Ectodermal cell (in vitro differentiated cells): ENCODE results near the gene ASPSCR1.

Experiments used
- H3K27ac ChIP-seq: 2 replicates; pipeline ENCODE4 v1.7.0; 2013; ENCODE audit warnings: mild to moderate bottlenecking, low read depth, low read length; ENCODE audit not compliant: insufficient read depth, poor library complexity, severe bottlenecking
- H3K27me3 ChIP-seq: 2 replicates; pipeline ENCODE4 v1.7.0; 2013; ENCODE audit warnings: mild to moderate bottlenecking, low read length; ENCODE audit not compliant: insufficient read depth, control insufficient read depth, poor library complexity, severe bottlenecking
- H3K36me3 ChIP-seq: one replicate; pipeline ENCODE4 v1.7.0; 2013; ENCODE audit warnings: low read length; ENCODE audit not compliant: control insufficient read depth, insufficient read depth
- H3K4me1 ChIP-seq: one replicate; pipeline ENCODE4 v1.7.0; 2013; ENCODE audit warnings: low read length; ENCODE audit not compliant: control insufficient read depth, insufficient read depth
- H3K4me3 ChIP-seq: 2 replicates; pipeline ENCODE4 v1.7.0; 2013; ENCODE audit warnings: low read depth, low read length, control low read depth; ENCODE audit not compliant: insufficient read depth
- H3K9me3 ChIP-seq: 2 replicates; pipeline ENCODE4 v1.7.0; 2013; ENCODE audit warnings: mild to moderate bottlenecking, low read length, moderate library complexity; ENCODE audit not compliant: control insufficient read depth
- WGBS, 2 experiments: methylation state at CpG; one replicate each; pipeline ENCODE4 v1.1.7; 2013; ENCODE audit warnings: missing lambda C conversion rate in 2 of 2; 5-methylcytosine and 5-hydroxymethylcytosine counted together

ASPSCR1 gene

DNA sequence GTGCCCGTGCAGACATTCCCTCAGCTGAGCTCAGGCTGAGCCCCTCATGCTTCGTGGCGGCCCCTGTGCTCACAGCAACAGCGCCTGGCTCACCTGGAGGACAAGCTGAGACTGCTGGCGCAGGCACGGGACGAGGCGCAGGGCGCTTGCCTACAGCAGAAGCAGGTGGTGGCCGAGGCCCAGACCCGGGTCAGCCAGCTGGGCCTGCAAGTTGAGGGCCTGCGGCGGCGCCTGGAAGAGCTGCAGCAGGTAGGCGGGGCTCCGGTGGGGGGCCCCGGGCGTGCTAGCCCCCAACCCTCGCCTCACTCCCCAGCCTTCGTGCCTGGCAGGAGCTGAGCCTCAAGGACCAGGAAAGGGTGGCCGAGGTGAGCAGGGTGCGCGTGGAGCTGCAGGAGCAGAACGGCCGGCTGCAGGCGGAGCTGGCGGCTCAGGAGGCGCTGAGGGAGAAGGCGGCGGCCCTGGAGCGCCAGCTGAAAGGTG is 52.6 kb downstream of the ASPSCR1 start:
- no peaks in the 10 kb centered on the region for H3K36me3 ChIP-seq
- WGBS, 2 experiments: 72% methylated on average over 31 of the region's 31 CpGs
- no peak overlapping the region for H3K4me3 ChIP-seq
- H3K27ac ChIP-seq: no peak overlapping the region
- peaks cover 7% of the 10 kb centered on the region for H3K4me1 ChIP-seq
- H3K27me3 ChIP-seq: no peaks in the 10 kb centered on the region
- H3K9me3 ChIP-seq: no peaks in the 10 kb centered on the region

DNA sequence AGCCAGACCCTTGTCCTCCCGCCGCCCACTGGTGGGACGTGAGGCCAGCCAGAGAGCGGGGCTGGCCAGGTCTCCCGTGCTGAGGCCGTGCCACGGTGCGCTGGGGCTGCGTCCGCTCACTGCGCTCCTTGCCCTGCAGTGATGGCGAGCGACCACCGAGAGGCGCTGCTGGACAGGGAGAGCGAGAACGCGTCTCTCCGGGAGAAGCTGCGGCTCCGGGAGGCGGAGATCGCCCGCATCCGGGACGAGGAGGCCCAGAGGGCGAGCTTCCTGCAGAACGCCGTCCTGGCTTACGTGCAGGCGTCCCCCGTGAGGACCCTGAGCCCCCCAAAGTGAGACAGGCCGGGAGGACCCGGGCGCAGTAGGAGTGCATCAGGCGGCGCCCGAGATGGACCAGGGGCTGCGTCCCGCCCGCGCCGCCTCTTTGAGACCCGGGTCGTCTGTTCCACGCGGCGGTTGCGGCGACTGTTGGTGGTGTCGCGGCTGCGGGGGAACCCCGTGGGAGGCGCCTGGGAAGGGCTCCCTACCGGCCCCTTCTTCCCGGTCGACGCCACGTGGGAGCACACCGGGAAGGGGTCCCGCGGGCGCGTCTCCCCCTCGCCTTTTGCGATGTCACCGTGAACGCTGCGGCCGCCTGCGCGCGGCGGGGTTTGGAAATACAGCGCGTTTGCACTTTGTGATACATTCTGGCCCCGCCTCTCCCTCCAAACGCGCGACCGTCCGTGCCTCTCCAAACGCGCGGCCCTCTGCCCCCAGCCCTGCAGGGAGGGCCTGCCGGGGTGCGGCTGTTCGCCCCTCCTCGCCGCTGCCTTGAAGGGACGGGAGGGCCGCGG is 53.3 kb downstream of the ASPSCR1 start:
- peak overlapping the region; percentile 51 for H3K4me3 ChIP-seq
- 1 to 2% methylated on average over 94 of the region's 94 CpGs for WGBS, 2 experiments
- H3K4me1 ChIP-seq: peaks cover 7% of the 10 kb centered on the region
- no peaks in the 10 kb centered on the region for H3K9me3 ChIP-seq
- no peaks in the 10 kb centered on the region for H3K36me3 ChIP-seq
- no peaks in the 10 kb centered on the region for H3K27me3 ChIP-seq
- peak overlapping the region; percentile 36 for H3K27ac ChIP-seq

DNA sequence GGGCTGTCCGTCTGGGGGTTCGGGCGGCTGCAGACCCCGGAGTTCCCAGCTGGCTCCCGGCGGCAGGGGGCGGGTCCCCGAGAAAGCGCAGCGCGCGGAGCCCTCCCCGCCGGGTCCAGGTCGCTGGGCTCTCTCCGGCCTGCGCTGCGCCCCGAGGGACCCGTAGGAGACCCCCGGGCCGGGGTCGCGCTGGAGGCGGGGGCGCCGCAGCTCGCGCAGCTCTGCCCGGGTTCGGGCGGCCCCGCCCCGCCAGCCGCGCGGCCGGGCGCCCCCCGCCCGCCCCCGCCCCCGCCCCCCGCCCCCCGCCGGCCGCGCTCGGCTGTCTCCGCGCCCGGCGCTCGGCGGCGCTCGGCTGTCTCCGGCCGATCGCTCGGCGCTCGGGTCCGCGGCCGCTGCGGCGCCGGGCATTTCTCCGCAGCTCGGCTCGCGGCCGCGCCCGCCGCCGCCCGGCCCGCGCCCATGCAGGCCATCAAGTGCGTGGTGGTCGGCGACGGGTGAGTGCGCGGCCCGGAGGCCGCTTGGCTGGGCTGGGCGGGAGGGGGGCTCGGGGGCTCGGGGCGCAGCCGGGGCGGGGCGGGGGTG is 54.0 kb downstream of the ASPSCR1 start, which contains the start of gene RAC3:
TSS of gene RAC3 (plus strand) at position 376 of the 582 bp plus-strand sequence. CDS start at position 460, 84 bp downstream.
- Histone ChIP-seq H3K9me3 (no peaks in the 10 kb centered on the region), H3K4me3 (peak within 1 kb of the TSS; percentile 51), H3K27ac (peak within 1 kb of the TSS; percentile 36), H3K36me3 (no peaks in the 10 kb centered on the region), H3K27me3 (peaks cover 2% of the 10 kb centered on the region), H3K4me1 (peaks cover 7% of the 10 kb centered on the region)
- WGBS, 2 experiments: 0% methylated on average over 96 of the region's 96 CpGs

DNA sequence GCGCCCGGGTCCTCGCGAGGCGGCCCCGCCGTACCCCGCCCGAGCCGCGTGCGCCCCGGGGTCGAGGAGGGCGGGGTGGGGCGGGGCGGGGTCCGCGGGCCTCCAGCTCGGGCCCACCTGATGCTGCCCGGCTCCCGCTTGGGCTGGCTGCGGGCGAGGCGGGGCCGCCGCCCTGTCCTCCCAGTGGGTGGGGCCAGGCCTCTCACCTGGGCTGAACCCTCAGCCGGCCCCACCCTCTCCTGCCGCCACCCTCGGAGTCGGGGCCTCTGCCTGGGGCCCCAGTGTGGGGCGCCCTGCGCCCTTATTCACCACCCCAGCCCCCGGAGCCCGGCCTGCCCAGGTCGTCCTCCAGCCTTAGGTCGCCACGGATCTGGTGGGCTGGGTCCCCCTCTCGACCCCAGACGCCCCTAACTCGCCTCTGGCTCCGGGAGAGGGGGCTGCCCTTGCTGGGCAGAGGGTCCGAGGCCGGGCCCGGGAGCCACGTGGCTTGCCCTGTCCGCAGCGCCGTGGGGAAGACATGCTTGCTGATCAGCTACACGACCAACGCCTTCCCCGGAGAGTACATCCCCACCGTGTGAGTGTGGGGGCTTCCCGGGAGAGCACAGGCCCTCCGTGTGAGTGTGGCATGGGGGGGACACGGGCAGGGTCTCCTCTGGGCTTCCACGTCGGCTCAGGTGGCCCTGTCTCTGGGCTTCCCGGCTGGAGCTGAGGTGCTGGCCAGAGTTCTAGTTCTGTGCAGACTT is 54.6 kb downstream of the ASPSCR1 start:
- Histone ChIP-seq H3K4me3 (peak overlapping the region; percentile 51), H3K4me1 (peaks cover 7% of the 10 kb centered on the region), H3K27me3 (peaks cover 7% of the 10 kb centered on the region), H3K36me3 (no peaks in the 10 kb centered on the region), H3K27ac (no peak overlapping the region), H3K9me3 (no peaks in the 10 kb centered on the region)
- WGBS, 2 experiments: 7 to 8% methylated on average over 59 of the region's 59 CpGs

DNA sequence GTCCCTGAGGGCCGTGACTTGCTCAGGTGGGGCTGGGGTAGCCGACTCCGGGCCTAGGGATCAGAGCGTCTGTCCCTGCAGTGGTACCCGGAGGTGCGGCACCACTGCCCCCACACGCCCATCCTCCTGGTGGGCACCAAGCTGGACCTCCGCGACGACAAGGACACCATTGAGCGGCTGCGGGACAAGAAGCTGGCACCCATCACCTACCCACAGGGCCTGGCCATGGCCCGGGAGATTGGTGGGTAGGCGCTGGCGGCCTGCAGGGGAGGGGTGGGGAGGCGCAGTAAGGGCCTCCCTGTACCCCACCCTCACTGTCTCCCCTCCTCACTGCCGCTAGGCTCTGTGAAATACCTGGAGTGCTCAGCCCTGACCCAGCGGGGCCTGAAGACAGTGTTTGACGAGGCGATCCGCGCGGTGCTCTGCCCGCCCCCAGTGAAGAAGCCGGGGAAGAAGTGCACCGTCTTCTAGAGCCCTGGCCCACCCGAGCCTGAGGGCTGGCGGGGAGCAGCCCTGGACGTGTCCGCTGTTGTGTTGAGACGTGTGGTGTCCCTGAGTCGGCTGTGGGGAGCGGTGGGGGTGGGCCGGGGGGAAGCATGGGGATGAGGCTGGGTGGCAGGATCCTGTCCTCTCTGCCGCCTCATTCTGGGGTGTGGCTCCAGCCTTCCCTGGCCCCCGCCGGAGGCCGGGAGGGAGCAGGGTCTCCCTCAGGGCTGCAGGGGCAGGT is 56.1 kb downstream of the ASPSCR1 start:
- Histone ChIP-seq H3K36me3 (no peaks in the 10 kb centered on the region), H3K4me1 (peaks cover 7% of the 10 kb centered on the region), H3K4me3 (no peak overlapping the region), H3K27ac (no peak overlapping the region), H3K9me3 (no peaks in the 10 kb centered on the region), H3K27me3 (peaks cover 7% of the 10 kb centered on the region)
- 94 to 95% methylated on average over 38 of the region's 38 CpGs for WGBS, 2 experiments

DNA sequence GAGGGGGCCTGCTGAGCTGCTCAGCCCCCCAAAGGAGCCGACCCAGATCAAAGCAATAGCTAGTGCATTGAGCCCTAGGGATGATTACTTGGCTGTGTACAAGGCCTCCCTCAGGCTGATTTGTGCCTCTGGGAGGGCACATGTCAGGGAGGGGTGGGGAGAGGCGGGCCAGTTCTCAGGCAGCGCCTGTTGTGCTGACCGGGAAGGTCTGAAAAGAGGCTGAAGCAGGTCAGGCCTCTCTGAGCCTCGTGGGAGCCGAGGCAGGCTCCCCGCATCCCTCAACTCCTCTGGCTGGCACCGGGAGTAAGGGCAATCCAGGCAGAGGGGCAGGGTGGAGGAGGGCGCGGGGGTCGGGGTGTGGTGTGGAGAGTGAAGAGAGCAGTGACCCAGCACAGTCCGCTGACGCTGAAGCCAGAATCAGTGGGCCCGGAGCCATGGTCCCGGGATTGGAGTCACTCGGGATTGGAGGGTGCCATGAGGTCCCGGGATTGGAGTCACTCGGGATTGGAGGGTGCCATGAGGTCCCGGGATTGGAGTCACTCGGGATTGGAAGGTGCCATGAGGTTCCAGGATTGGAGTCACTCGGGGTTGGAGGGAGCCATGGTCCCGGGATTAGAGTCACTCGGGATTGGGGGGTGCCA is 57.1 kb downstream of the ASPSCR1 start:
- H3K27ac ChIP-seq: no peak overlapping the region
- 79% methylated on average over 23 of the region's 23 CpGs for WGBS, 2 experiments
- no peaks in the 10 kb centered on the region for H3K9me3 ChIP-seq
- no peaks in the 10 kb centered on the region for H3K36me3 ChIP-seq
- H3K4me1 ChIP-seq: peaks cover 7% of the 10 kb centered on the region
- H3K27me3 ChIP-seq: peaks cover 7% of the 10 kb centered on the region
- no peak overlapping the region for H3K4me3 ChIP-seq

DNA sequence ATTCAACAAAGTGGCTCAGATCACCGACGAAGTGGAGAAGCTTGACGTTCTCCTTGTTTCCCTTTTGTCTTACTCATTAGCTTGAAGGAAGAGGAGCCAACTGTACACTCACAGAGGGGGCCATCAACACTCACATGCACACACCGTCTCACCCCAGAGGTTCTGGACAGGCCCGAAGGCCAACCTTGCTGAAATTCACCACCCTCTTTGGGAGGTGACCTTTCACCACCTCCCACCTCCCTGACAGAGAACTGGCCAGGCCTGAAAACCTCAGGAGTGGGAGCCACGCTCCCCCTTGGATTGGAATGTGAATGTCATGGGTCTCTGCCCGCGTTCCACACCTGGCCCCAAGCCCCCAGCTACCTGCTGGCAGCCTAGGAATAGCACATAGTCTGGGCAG is 58.1 kb downstream of the ASPSCR1 start:
- Histone ChIP-seq H3K36me3 (no peaks in the 10 kb centered on the region), H3K4me3 (no peak overlapping the region), H3K4me1 (peaks cover 7% of the 10 kb centered on the region), H3K27ac (no peak overlapping the region), H3K27me3 (peaks cover 7% of the 10 kb centered on the region), H3K9me3 (no peaks in the 10 kb centered on the region)
- WGBS, 2 experiments: 93 to 98% methylated on average over 8 of the region's 8 CpGs

DNA sequence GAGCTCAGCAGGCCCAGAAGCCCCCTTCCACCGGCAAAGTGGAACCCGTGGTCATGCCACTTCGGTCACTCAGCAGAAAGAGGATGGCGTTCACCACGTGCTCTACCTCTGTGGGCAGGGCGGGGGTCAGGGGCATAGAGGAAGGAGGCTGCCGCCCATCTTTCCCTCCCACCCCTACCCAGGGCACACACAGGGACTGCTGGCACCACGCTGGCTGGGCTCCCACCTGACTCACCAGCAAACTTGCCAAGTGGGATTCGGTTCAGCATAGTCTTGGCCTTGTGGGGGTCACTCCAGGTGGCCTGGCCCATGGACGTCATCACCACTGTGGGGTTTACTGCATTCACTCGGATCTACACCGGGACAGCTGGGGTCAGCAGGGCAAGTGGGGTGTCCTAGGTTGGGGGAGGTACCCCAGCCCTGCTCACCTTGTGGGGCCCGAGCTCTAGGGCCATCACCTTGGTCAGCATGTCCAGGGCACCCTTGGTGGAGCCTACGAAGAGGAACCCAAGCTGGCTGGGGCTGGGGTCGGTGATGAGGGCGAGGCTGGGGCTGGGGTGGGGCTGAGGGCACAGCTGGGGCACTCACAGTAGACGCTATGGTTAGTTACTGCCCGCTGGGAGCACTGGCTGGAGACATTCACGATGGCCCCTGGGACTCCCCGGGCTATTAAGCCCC is 58.7 kb downstream of the ASPSCR1 start:
- peaks cover 7% of the 10 kb centered on the region for H3K4me1 ChIP-seq
- no peak overlapping the region for H3K27ac ChIP-seq
- no peaks in the 10 kb centered on the region for H3K9me3 ChIP-seq
- peaks cover 7% of the 10 kb centered on the region for H3K27me3 ChIP-seq
- H3K4me3 ChIP-seq: peak overlapping the region; percentile 68
- 93% methylated on average over 20 of the region's 20 CpGs for WGBS, 2 experiments
- no peaks in the 10 kb centered on the region for H3K36me3 ChIP-seq

DNA sequence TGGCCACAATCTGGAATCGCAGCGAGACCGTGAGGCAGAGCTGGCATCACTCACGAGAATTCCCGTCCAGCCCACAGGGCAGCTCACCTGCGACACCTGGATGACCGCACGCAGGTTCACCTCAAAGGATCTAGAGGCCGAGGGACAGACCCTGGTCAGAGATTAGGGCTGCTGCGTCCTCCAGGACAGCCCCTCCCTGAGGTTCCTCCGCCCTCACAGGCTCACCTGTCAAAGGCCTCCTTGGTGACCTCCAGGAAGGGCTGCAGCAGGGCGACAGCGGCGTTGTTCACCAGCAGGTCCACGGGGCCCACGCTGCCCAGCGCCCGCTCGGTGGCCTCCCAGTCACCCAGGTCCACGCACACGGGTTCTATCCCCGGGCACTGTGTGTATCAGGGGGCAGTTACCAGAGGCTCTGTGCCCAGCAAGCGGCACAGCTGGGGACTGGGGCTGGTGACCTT is 59.2 kb downstream of the ASPSCR1 start:
- Histone ChIP-seq H3K4me1 (peaks cover 7% of the 10 kb centered on the region), H3K36me3 (no peaks in the 10 kb centered on the region), H3K27me3 (peaks cover 7% of the 10 kb centered on the region), H3K27ac (no peak overlapping the region), H3K4me3 (peak overlapping the region; percentile 68), H3K9me3 (no peaks in the 10 kb centered on the region)
- 63 to 64% methylated on average over 23 of the region's 23 CpGs for WGBS, 2 experiments
